H1 (cell line): Measurements from ENCODE around the gene KRCC1. TPM values are rescaled to one million over a fixed set of nuclear protein-coding genes. Genes with fewer than 3 reads are reported as not detected.
A peak's percentile ranks its signal among the peaks of the same experiment; 100 is the strongest.

Experiments used
- CTCF ChIA-PET: fragments of 300-600 bp; sonication (Branson Sonifier 250); formaldehyde crosslinking; loops from one replicate; lab custom pipeline; 2021; ENCODE audit not compliant: partially characterized antibody; lab: Charles Lee
- POLR2A ChIA-PET: fragments of 300-600 bp; sonication (Branson Sonifier 250); formaldehyde crosslinking; loops from one replicate; lab custom pipeline; 2021; ENCODE audit warnings: inconsistent platforms; ENCODE audit not compliant: partially characterized antibody; lab: Charles Lee
- DNase-seq, 2 experiments: peaks; one replicate each; pipeline versions ENCODE4 v3.0.0 to v3.0.0-alpha.2; 2010 to 2022; ENCODE audit warnings: low spot score in 2 of 2, low read depth in 1 of 2, mixed read lengths in 1 of 2
- FAIRE-seq: peaks from 2 replicates; lab custom pipeline; 2011; peaks lifted over from hg19 to GRCh38; lab: Jason Lieb, UNC
- H2AFZ ChIP-seq: 2 replicates; pipeline ENCODE4 v1.8.1; 2012; ENCODE audit warnings: low read length, inconsistent platforms
- H2AK5ac ChIP-seq: 2 replicates; pipeline ENCODE4 v1.6.1; 2013; ENCODE audit warnings: low read depth, low read length
- H2BK120ac ChIP-seq: replicated peaks from 2 replicates; pipeline ENCODE3; 2013; ENCODE audit warnings: low read depth, low read length, inconsistent platforms
- H2BK12ac ChIP-seq: 2 replicates; pipeline ENCODE4 v1.6.1; 2013; ENCODE audit warnings: low read depth, low read length
- H2BK15ac ChIP-seq: 2 replicates; pipeline ENCODE4 v1.6.1; 2013; ENCODE audit warnings: low read length
- H2BK20ac ChIP-seq: 2 replicates; pipeline ENCODE4 v1.6.1; 2013; ENCODE audit warnings: low read length
- H2BK5ac ChIP-seq: 2 replicates; pipeline ENCODE4 v1.6.1; 2013; ENCODE audit warnings: low read depth, low read length
- H3K14ac ChIP-seq: 2 replicates; pipeline ENCODE4 v1.6.1; 2013; ENCODE audit warnings: inconsistent platforms; ENCODE audit not compliant: insufficient read length
- H3K18ac ChIP-seq: 2 replicates; pipeline ENCODE4 v1.6.1; 2013; ENCODE audit warnings: low read length; ENCODE audit errors: extremely low read depth
- H3K23ac ChIP-seq: 2 replicates; pipeline ENCODE4 v1.6.1; 2013; ENCODE audit warnings: inconsistent platforms; ENCODE audit not compliant: insufficient read length
- H3K23me2 ChIP-seq: 2 replicates; pipeline ENCODE4 v1.6.1; 2013; ENCODE audit warnings: low read depth, low read length
- H3K27ac ChIP-seq: 2 replicates; pipeline ENCODE4 v1.6.1; 2011; ENCODE audit warnings: low read depth, low read length, inconsistent platforms
- H3K27me3 ChIP-seq, 4 experiments: replicated peaks in 1 of 4; 1 replicate in 1 of 4; 2 replicates in 3 of 4; pipeline versions ENCODE4 v1.6.1 to v1.8.1; 2011 to 2013; ENCODE audit warnings: low read length in 3 of 4, mild to moderate bottlenecking in 3 of 4, inconsistent platforms in 2 of 4, mixed read lengths in 2 of 4, moderate library complexity in 1 of 4; ENCODE audit not compliant: control insufficient read depth in 3 of 4, insufficient read depth in 3 of 4; ENCODE audit errors: extremely low read depth in 1 of 4
- H3K36me3 ChIP-seq, 4 experiments: 2 replicates each; pipeline versions ENCODE4 v1.6.1 to v1.8.1; 2011 to 2013; ENCODE audit warnings: mild to moderate bottlenecking in 4 of 4, low read length in 3 of 4, moderate library complexity in 2 of 4, control low read depth in 1 of 4, inconsistent platforms in 1 of 4; ENCODE audit not compliant: insufficient read depth in 4 of 4, control insufficient read depth in 2 of 4
- H3K4ac ChIP-seq: replicated peaks from 2 replicates; pipeline ENCODE3; 2013; ENCODE audit warnings: low read length, low read depth, mixed read lengths, inconsistent platforms; ENCODE audit not compliant: insufficient read length
- H3K4me1 ChIP-seq, 4 experiments: replicated peaks in 1 of 4; 1 replicate in 1 of 4; 2 replicates in 3 of 4; pipeline versions ENCODE4 v1.6.1 to v1.8.1; 2011 to 2013; ENCODE audit warnings: low read length in 3 of 4, inconsistent platforms in 2 of 4, mixed read lengths in 1 of 4; ENCODE audit not compliant: insufficient read depth in 4 of 4, control insufficient read depth in 3 of 4
- H3K4me2 ChIP-seq, 2 experiments: 2 replicates each; pipeline versions ENCODE4 v1.6.1 to v1.8.1; 2011 to 2013; ENCODE audit warnings: low read depth in 2 of 2, low read length in 2 of 2, control low read depth in 1 of 2, inconsistent platforms in 1 of 2, mild to moderate bottlenecking in 1 of 2; ENCODE audit not compliant: insufficient read depth in 1 of 2
- H3K4me3 ChIP-seq, 4 experiments: fragments of 200-600, 300-600 bp in 1 of 4; sonication (generic), shearing (Covaris generic), sonication (Bioruptor Twin) in 1 of 4; 2 replicates each; pipeline versions ENCODE4 v1.5.1 to v1.8.1; 2011 to 2016; ENCODE audit warnings: low read length in 4 of 4, low read depth in 3 of 4, control low read depth in 2 of 4, inconsistent platforms in 2 of 4, mild to moderate bottlenecking in 2 of 4, mixed read lengths in 1 of 4, moderate library complexity in 1 of 4; ENCODE audit not compliant: insufficient read depth in 2 of 4; ENCODE audit errors: extremely low read depth in 1 of 4
- H3K56ac ChIP-seq: replicated peaks from 2 replicates; pipeline ENCODE3; 2013; ENCODE audit warnings: low read depth, mild to moderate bottlenecking, mixed read lengths, low read length, inconsistent platforms; ENCODE audit not compliant: insufficient read length
- H3K79me1 ChIP-seq: 2 replicates; pipeline ENCODE4 v1.6.1; 2013; ENCODE audit warnings: low read depth, low read length, control low read depth
- H3K79me2 ChIP-seq, 2 experiments: 2 replicates each; pipeline versions ENCODE4 v1.6.1 to v1.8.1; 2012 to 2013; ENCODE audit warnings: low read length in 2 of 2, mild to moderate bottlenecking in 2 of 2, inconsistent platforms in 1 of 2; ENCODE audit not compliant: insufficient read depth in 2 of 2, control insufficient read depth in 1 of 2
- H3K9ac ChIP-seq, 4 experiments: replicated peaks in 1 of 4; 1 replicate in 1 of 4; 2 replicates in 3 of 4; pipeline versions ENCODE4 v1.6.1 to v1.8.1; 2011 to 2013; ENCODE audit warnings: low read depth in 3 of 4, low read length in 3 of 4, control low read depth in 2 of 4, mild to moderate bottlenecking in 2 of 4, moderate library complexity in 2 of 4, inconsistent platforms in 1 of 4; ENCODE audit errors: extremely low read depth in 1 of 4
- H3K9me3 ChIP-seq, 2 experiments: 2 replicates each; pipeline versions ENCODE4 v1.6.1 to v1.8.1; 2012 to 2013; ENCODE audit warnings: mild to moderate bottlenecking in 2 of 2, moderate library complexity in 2 of 2, control low read depth in 1 of 2, inconsistent platforms in 1 of 2, low read depth in 1 of 2, low read length in 1 of 2, mixed read lengths in 1 of 2; ENCODE audit not compliant: insufficient read depth in 2 of 2
- H4K20me1 ChIP-seq, 2 experiments: replicated peaks in 1 of 2; 2 replicates each; pipeline versions ENCODE3 to v1.8.1; 2011 to 2013; ENCODE audit warnings: inconsistent platforms in 2 of 2, low read length in 2 of 2, mild to moderate bottlenecking in 1 of 2; ENCODE audit not compliant: insufficient read depth in 2 of 2, control insufficient read depth in 1 of 2
- H4K5ac ChIP-seq: 2 replicates; pipeline ENCODE4 v1.6.1; 2013; ENCODE audit warnings: low read length, low read depth, mixed read lengths, inconsistent platforms; ENCODE audit not compliant: insufficient read length
- H4K8ac ChIP-seq: 2 replicates; pipeline ENCODE4 v1.8.0; 2013; ENCODE audit warnings: mild to moderate bottlenecking, moderate library complexity, low read length, inconsistent platforms; ENCODE audit not compliant: insufficient read depth; ENCODE audit errors: extremely low read depth
- H4K91ac ChIP-seq: replicated peaks from 2 replicates; pipeline ENCODE3; 2013; ENCODE audit warnings: low read length, mixed read lengths, inconsistent platforms; ENCODE audit not compliant: insufficient read length
- HDAC6 ChIP-seq: IDR thresholded peaks from one replicate; pipeline ENCODE4 v1.7.1; 2012; ENCODE audit warnings: low read depth, mild to moderate bottlenecking, inconsistent platforms, low read length, moderate library complexity
- KDM1A ChIP-seq: fragments of 200-600, 300-600 bp; sonication (generic); IDR thresholded peaks from 2 replicates; pipeline ENCODE4 v1.7.1; 2016; ENCODE audit warnings: mild to moderate bottlenecking, low read length, borderline replicate concordance
- PHF8 ChIP-seq: fragments of 200-600 bp; sonication (generic); conservative IDR thresholded peaks from 2 replicates; pipeline ENCODE4 v1.7.1; 2012; ENCODE audit warnings: low read depth, mild to moderate bottlenecking, inconsistent platforms, low read length, moderate library complexity
- POU5F1 ChIP-seq: IDR thresholded peaks from 2 replicates; pipeline ENCODE4 v1.6.1; 2011; ENCODE audit warnings: low read depth, mild to moderate bottlenecking, low read length, moderate library complexity
- SP4 ChIP-seq: IDR thresholded peaks from 2 replicates; pipeline ENCODE4 v1.6.1; 2012; ENCODE audit warnings: low read length, inconsistent platforms
- SUZ12 ChIP-seq: fragments of 200-600 bp; sonication (generic); IDR thresholded peaks from 2 replicates; pipeline ENCODE4 v1.6.1; 2012; ENCODE audit warnings: mild to moderate bottlenecking, inconsistent platforms, low read length, moderate library complexity, mixed read lengths
- TAF7 ChIP-seq: optimal IDR thresholded peaks from 2 replicates; pipeline ENCODE3; 2011; ENCODE audit warnings: low read depth, mild to moderate bottlenecking, inconsistent platforms, low read length, moderate library complexity, borderline replicate concordance
- TEAD4 ChIP-seq: IDR thresholded peaks from 2 replicates; pipeline ENCODE4 v1.6.1; 2012; ENCODE audit warnings: low read depth, low read length, inconsistent platforms, mixed read lengths
- WGBS, 2 experiments: shearing (Covaris generic) in 1 of 2; methylation state at CpG; one replicate each; pipeline versions ENCODE4 v1.1.6 to v1.1.7; 2013 to 2015; ENCODE audit warnings: low lambda C conversion rate in 2 of 2, mixed read lengths in 2 of 2, inconsistent platforms in 1 of 2, low coverage in 1 of 2, missing lambda C conversion rate in 1 of 2; ENCODE audit not compliant: insufficient replicate concordance in 2 of 2, insufficient coverage in 1 of 2, insufficient read length in 1 of 2; ENCODE audit errors: extremely low coverage in 1 of 2, missing lambda C conversion rate in 1 of 2; 5-methylcytosine and 5-hydroxymethylcytosine counted together
- polyA plus RNA-seq, 7 experiments: library from polyadenylated mRNA; depleted of rRNA in 3 of 7; stranded (reverse) in 5 of 7; unstranded in 2 of 7; fragments of >200 nt in 5 of 7; fragments of 200-250 nt in 2 of 7; gene quantifications; 1 replicate in 5 of 7; 2 replicates in 1 of 7; 4 replicates in 1 of 7; pipeline versions ENCODE4 v1.2.1 to v1.2.3, GENCODE V29; 2011 to 2013; ENCODE audit warnings: missing spikeins in 2 of 7, mixed read lengths in 2 of 7
- total RNA-seq: library from RNA; stranded (reverse); fragmentation: NEBNext Ultra II Directional; extraction: Animal tissue kit (Norgen Biotek cat#: 25700); gene quantifications from 2 replicates; pipeline ENCODE4 v1.2.1, GENCODE V29; 2021
- TF ChIP-seq, protein P1 (sequence below): IDR thresholded peaks from 2 replicates; pipeline ENCODE4 v1.6.1; 2012; ENCODE audit warnings: low read length, inconsistent platforms

The KRCC1 gene
- total and polyA plus RNA-seq, 2 of the 8 experiments (the other 6 are each of a cell fraction or from before 2014, with no cell fraction given): 5.1 to 8.5 TPM

DNA sequence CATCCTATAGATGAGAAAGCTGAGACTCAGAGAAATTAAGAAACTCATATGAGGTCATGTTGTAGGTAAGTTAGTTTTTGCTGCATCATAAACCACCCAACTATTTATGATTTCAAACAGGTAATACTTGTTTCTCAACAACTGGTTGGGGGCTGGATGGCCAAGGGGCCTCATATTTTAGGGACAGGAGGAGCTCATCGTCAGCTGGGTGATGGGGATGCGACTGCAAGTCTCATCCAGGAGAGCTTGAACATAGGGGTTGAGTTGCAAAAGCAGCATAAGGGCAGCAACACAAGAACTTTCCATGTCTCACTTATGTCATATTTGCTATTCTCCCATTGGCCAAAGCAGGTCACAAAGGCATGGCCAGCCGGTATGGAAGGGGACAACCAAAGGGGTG lies 35.6 kb downstream of the KRCC1 start:
- no peak overlapping the region for H2BK120ac ChIP-seq
- H2BK5ac ChIP-seq: no peak overlapping the region
- peaks cover 9 to 18% (median 13%) of the 10 kb centered on the region in 4 experiments for H3K4me1 ChIP-seq
- no peaks in the 10 kb centered on the region for H3K27me3 ChIP-seq
- 95% methylated on average over 3 of the region's 3 CpGs; no CpG with 5 or more reads in 1 of the 2 experiments for WGBS, 2 experiments
- H3K18ac ChIP-seq: no peak overlapping the region; the same call in 1 of the 2 replicates
- DNase-seq (no peak), FAIRE-seq (no peak)
- ChIA-PET CTCF (interaction anchor here (0.9 to 1.6 kb wide), 4 partner anchors 10 to 143 kb away, joined by 3 to 5 read pairs (median 4); no protein-coding TSS in a partner anchor), POLR2A (interaction anchor here (0.7 to 5.3 kb wide), 4 partner anchors 10 to 453 kb away, joined by 3 to 60 read pairs (median 5); no protein-coding TSS in a partner anchor)
- no peak overlapping the region for H3K9ac ChIP-seq
- peak overlapping the region; percentile 42; the same call in 1 of the 2 replicates for H3K27ac ChIP-seq
- no peak overlapping the region for H3K23ac ChIP-seq
- H3K79me1 ChIP-seq: no peaks in the 10 kb centered on the region
- H3K4me2 ChIP-seq: no peak overlapping the region; a peak in 1 of 4 replicates
- no peak overlapping the region for H4K8ac ChIP-seq
- no peak overlapping the region for H2AK5ac ChIP-seq
- H2BK20ac ChIP-seq: no peak overlapping the region
- H2BK15ac ChIP-seq: no peak overlapping the region
- no peaks in the 10 kb centered on the region for H3K9me3 ChIP-seq
- no peaks in the 10 kb centered on the region for H3K79me2 ChIP-seq
- H3K56ac ChIP-seq: no peak overlapping the region
- H3K36me3 ChIP-seq: no peaks in the 10 kb centered on the region
- H3K23me2 ChIP-seq: peaks cover 3% of the 10 kb centered on the region; the same call in 1 of the 2 replicates
- no peak overlapping the region for H2BK12ac ChIP-seq
- H2AFZ ChIP-seq: no peak overlapping the region
- H3K4me3 ChIP-seq: no peak overlapping the region
- no peaks in the 10 kb centered on the region for H4K20me1 ChIP-seq
- H4K91ac ChIP-seq: no peak overlapping the region
- H3K4ac ChIP-seq: no peak overlapping the region
- H4K5ac ChIP-seq: no peak overlapping the region
- H3K14ac ChIP-seq: no peak overlapping the region
- TF ChIP-seq KDM1A (no peak), SP4 (no peak), TAF7 (no peak), SUZ12 (no peak), PHF8 (no peak), POU5F1 (no peak), TEAD4 (no peak), HDAC6 (no peak)
- TF ChIP-seq, protein P1, sequence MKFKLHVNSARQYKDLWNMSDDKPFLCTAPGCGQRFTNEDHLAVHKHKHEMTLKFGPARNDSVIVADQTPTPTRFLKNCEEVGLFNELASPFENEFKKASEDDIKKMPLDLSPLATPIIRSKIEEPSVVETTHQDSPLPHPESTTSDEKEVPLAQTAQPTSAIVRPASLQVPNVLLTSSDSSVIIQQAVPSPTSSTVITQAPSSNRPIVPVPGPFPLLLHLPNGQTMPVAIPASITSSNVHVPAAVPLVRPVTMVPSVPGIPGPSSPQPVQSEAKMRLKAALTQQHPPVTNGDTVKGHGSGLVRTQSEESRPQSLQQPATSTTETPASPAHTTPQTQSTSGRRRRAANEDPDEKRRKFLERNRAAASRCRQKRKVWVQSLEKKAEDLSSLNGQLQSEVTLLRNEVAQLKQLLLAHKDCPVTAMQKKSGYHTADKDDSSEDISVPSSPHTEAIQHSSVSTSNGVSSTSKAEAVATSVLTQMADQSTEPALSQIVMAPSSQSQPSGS: no peak
